Spleen (tissue), 7 donors: Measurements from ENCODE around the gene ST3GAL4.

Experiments used
- CTCF ChIP-seq, 11 experiments: fragments of 200-600 bp in 7 of 11; fragments of 450-650 bp in 4 of 11; sonication (generic) in 4 of 11; IDR thresholded peaks in 8 of 11; conservative IDR thresholded peaks in 3 of 11; 1 replicate in 7 of 11; 2 replicates in 4 of 11; pipeline versions ENCODE4 v1.4.0 to v1.8.0; 2016 to 2021; ENCODE audit warnings: antibody characterized with exemption in 11 of 11, inconsistent platforms in 4 of 11, mild to moderate bottlenecking in 1 of 11
- POLR2A ChIP-seq, 3 donors: fragments of 450-650 bp; IDR thresholded peaks; one replicate each; pipeline ENCODE4 v1.5.1; 2017; ENCODE audit warnings: antibody characterized with exemption in 3 of 3, mild to moderate bottlenecking in 1 of 3
- POLR2AphosphoS5 ChIP-seq, 3 donors: sonication (generic); formaldehyde crosslinking; IDR thresholded peaks; one replicate each; pipeline ENCODE4 v1.5.1; 2017; ENCODE audit warnings: antibody characterized with exemption in 3 of 3
- donor health status: DM: no; HTN: no; CAD: no; lungs with moderate emphysema.
- donor health status: DM: no; HTN: no; CAD: no.
- donor health status: DM: no; HTN: no; CAD: no.

GRCh38 chr11:126426106-126426505, 70.6 kb downstream of the ST3GAL4 start:
- TF ChIP-seq CTCF (IDR thresholded peaks at IDR 0.05 in 8 of 11, conservative IDR thresholded peaks at IDR 0.05 in 3 of 11) = no peak
- no peak for TF ChIP-seq POLR2AphosphoS5 (IDR thresholded peaks at IDR 0.05)
- TF ChIP-seq POLR2A (IDR thresholded peaks at IDR 0.05) = no peak
